Measurements from ENCODE around the gene PASK. TPM values are rescaled to one million over a fixed set of nuclear protein-coding genes. Genes with fewer than 3 reads are reported as not detected.

Gene PASK
- polyA plus RNA-seq, 1 donor (not counting 4 experiments of a cell fraction or from before 2014, with no cell fraction given) = 4.3 TPM

DNA sequence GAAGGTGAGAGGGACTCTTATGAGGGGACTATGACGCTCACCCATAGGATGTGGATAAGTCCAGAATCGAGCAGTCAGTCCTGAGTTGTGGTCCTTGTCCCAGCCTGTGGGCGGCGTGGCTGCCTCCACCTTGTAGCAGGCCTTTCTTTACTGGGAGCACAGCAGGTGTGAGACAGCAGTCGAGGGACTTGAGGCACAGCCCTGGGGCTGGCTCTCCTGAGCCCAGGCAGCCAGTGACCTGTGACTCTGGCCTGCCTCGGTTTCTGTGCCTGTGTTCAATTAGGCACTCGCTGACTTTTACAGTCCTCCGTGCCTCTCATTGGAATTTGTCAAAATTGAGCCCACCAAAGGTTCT lies 9.3 kb upstream of the PASK start:
- Histone ChIP-seq H3K9ac (ENCODE audit: control insufficient read depth, extremely low read depth, insufficient read depth, low read length) (no peak overlapping the region), H3K4me1 (ENCODE audit: control insufficient read depth, extremely low read depth, insufficient read depth, low read length) (no peaks in the 10 kb centered on the region), H3K9me1 (ENCODE audit: control insufficient read depth, extremely low read depth, insufficient read depth, low read length) (no peaks in the 10 kb centered on the region), H4K20me1 (ENCODE audit: control insufficient read depth, extremely low read depth, insufficient read depth, low read length) (peaks cover 3% of the 10 kb centered on the region), H3K9me3 (ENCODE audit: control insufficient read depth, low read depth, low read length) (no peaks in the 10 kb centered on the region), H3K4me3 (ENCODE audit: control insufficient read depth in 2 of 3, extremely low read depth in 1 of 3, insufficient read depth in 2 of 3, low read depth in 1 of 3, low read length in 3 of 3) (no peak overlapping the region), H2AFZ (ENCODE audit: control insufficient read depth, low read length) (no peak overlapping the region), H3K27me3 (ENCODE audit: control insufficient read depth, extremely low read depth, insufficient read depth, low read length) (no peaks in the 10 kb centered on the region), H3K4me2 (ENCODE audit: control insufficient read depth, extremely low read depth, insufficient read depth, low read depth, low read length) (no peak overlapping the region), H3K36me3 (ENCODE audit: control insufficient read depth in 2 of 2, extremely low read depth in 1 of 2, insufficient read depth in 2 of 2, low read length in 2 of 2) (peaks cover 31% of the 10 kb centered on the region in 2 experiments), H3K79me2 (ENCODE audit: control insufficient read depth, insufficient read depth, low read length) (peaks cover under 1% of the 10 kb centered on the region), H3K27ac (ENCODE audit: control insufficient read depth, insufficient read depth, low read length) (no peak overlapping the region)
- FAIRE-seq (no peak), DNase-seq (ENCODE audit: low read depth, low spot score) (no peak)
- dilution Hi-C loops (cut with MboI; ENCODE audit: extremely low pct_ligation_motif_present, low sequenced_read_pairs) = no loop called here
- no peak for TF ChIP-seq EZH2 (IDR thresholded peaks at IDR 0.05; ENCODE audit: low read length)
- TF ChIP-seq, protein P1, sequence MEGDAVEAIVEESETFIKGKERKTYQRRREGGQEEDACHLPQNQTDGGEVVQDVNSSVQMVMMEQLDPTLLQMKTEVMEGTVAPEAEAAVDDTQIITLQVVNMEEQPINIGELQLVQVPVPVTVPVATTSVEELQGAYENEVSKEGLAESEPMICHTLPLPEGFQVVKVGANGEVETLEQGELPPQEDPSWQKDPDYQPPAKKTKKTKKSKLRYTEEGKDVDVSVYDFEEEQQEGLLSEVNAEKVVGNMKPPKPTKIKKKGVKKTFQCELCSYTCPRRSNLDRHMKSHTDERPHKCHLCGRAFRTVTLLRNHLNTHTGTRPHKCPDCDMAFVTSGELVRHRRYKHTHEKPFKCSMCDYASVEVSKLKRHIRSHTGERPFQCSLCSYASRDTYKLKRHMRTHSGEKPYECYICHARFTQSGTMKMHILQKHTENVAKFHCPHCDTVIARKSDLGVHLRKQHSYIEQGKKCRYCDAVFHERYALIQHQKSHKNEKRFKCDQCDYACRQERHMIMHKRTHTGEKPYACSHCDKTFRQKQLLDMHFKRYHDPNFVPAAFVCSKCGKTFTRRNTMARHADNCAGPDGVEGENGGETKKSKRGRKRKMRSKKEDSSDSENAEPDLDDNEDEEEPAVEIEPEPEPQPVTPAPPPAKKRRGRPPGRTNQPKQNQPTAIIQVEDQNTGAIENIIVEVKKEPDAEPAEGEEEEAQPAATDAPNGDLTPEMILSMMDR (optimal IDR thresholded peaks at IDR 0.05 in 1 of 3, IDR thresholded peaks at IDR 0.05 in 1 of 3, conservative IDR thresholded peaks at IDR 0.05 in 1 of 3; ENCODE audit: extremely low read depth in 1 of 3, insufficient read depth in 2 of 3, low read length in 3 of 3) = no peak

- H3K9me1 ChIP-seq (ENCODE audit: control insufficient read depth, extremely low read depth, insufficient read depth, low read length) = no peaks in the 10 kb centered on the region
- no peak for TF ChIP-seq EZH2 (IDR thresholded peaks at IDR 0.05; ENCODE audit: low read length)
- TF ChIP-seq, protein P1 (optimal IDR thresholded peaks at IDR 0.05 in 1 of 3, IDR thresholded peaks at IDR 0.05 in 1 of 3, conservative IDR thresholded peaks at IDR 0.05 in 1 of 3; ENCODE audit: extremely low read depth in 1 of 3, insufficient read depth in 2 of 3, low read length in 3 of 3) = no peak
- H3K36me3 ChIP-seq (ENCODE audit: control insufficient read depth in 2 of 2, extremely low read depth in 1 of 2, insufficient read depth in 2 of 2, low read length in 2 of 2) = peaks cover 30 to 31% of the 10 kb centered on the region in 2 experiments
- H3K27me3 ChIP-seq (ENCODE audit: control insufficient read depth, extremely low read depth, insufficient read depth, low read length) = no peaks in the 10 kb centered on the region
- H4K20me1 ChIP-seq (ENCODE audit: control insufficient read depth, extremely low read depth, insufficient read depth, low read length) = peaks cover 3% of the 10 kb centered on the region
- no peak for FAIRE-seq
- H3K4me1 ChIP-seq (ENCODE audit: control insufficient read depth, extremely low read depth, insufficient read depth, low read length) = no peaks in the 10 kb centered on the region
- H3K9ac ChIP-seq (ENCODE audit: control insufficient read depth, extremely low read depth, insufficient read depth, low read length) = no peak overlapping the region
- H3K9me3 ChIP-seq (ENCODE audit: control insufficient read depth, low read depth, low read length) = no peaks in the 10 kb centered on the region
- no peak overlapping the region for H3K27ac ChIP-seq (ENCODE audit: control insufficient read depth, insufficient read depth, low read length)
- no peak overlapping the region for H3K4me2 ChIP-seq (ENCODE audit: control insufficient read depth, extremely low read depth, insufficient read depth, low read depth, low read length)
- H2AFZ ChIP-seq (ENCODE audit: control insufficient read depth, low read length) = no peak overlapping the region
- H3K4me3 ChIP-seq (ENCODE audit: control insufficient read depth in 2 of 3, extremely low read depth in 1 of 3, insufficient read depth in 2 of 3, low read depth in 1 of 3, low read length in 3 of 3) = no peak overlapping the region
- H3K79me2 ChIP-seq (ENCODE audit: control insufficient read depth, insufficient read depth, low read length) = peaks cover 1% of the 10 kb centered on the region
- dilution Hi-C loops (cut with MboI; ENCODE audit: extremely low pct_ligation_motif_present, low sequenced_read_pairs) = no loop called here
- no peak for DNase-seq (ENCODE audit: low read depth, low spot score)
Observed at GRCh38 chr2:241157841-241158545, 8.7 kb upstream of the PASK start.
